Activated CD8-positive, alpha-beta memory T cell treated with anti-CD3 and anti-CD28 coated beads, Interleukin-2, amount 50 U/mL, for 48 hours (primary cell): ENCODE data around the gene NBEA.
"Not testable (repeated sequence)": the region's sequence is repeated elsewhere in the genome, so short reads cannot be mapped to it uniquely, and the experiment has no call there.

Experiments
- DNase-seq: peaks from one replicate; pipeline ENCODE4 v3.0.0-alpha.2; 2020

Gene NBEA

DNA sequence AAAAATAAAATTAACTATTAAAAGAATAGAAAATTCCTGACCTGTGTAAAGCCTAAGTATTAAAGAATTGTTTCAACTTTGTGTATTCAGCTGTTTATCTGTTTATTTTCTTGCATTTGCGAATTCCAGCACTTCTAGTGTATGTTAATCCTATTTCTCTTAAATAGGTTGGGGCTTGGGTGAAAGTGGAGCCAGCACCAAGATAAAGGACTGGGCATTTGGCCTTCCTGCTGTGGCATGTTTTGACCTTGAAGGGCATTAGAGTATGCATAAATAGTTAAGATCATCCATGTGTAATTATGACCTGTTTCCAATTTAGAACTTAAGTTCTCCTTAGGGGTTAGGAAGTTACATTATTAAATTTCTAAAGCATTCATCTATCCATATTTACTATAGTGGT, 151.3 kb downstream of the NBEA start:
- no peak for DNase-seq

DNA sequence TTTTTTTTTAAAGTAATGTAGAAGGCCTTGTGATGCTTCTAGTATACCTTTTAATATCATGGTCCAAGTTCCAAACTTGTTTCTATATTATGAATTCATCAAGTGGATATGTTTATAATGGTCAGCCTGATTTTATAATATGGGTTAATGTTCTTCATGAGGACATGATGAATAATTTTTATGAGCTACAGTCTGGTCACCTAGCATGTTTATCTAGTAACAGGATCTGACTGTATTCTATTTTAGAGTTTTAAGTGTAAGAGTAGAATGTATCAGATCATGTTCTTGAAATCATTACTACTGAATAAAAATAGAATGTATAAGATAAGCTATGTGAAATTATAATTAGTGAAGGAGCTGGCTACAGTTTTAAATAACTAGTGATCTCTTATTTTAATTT, 164.7 kb downstream of the NBEA start:
- not testable (repeated sequence) for DNase-seq

DNA sequence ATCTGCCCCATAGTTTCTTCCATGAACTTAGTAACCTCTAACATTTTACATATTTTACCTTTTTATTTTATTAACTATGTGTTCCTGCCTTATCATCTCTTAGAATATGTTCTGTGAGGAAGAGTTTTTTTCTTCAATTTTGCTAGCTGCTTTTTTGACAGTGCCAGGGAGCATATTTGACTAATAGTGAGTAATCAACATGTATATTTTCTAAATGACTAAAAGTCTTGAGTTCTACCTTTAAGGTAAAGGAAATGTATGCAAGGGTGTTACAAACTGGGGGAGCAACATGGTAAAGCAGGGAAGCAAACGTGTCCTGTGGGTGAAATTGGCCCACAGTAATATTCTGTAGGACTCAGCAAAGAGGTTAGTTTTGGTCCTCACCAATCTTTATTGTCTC, 165.5 kb downstream of the NBEA start:
- no peak for DNase-seq

DNA sequence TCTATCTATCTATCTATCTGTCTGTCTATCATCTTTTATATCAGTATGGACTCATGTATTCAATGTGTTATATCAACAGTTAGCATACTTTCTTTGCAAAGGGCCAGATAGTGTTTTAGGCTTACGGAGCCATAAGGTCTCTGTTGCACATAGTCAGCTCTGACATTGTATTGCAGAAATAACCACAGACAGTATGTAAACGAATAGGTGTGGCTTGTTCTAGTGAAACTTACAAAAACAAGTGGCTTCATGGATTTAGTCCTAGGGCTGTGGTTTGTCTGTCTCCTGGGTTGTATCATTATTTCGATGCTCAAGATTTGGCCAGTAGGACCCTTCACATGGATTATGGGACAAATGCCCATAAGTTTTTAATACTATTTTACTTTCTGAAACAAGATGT, 171.5 kb downstream of the NBEA start:
- DNase-seq: not testable (repeated sequence)

DNA sequence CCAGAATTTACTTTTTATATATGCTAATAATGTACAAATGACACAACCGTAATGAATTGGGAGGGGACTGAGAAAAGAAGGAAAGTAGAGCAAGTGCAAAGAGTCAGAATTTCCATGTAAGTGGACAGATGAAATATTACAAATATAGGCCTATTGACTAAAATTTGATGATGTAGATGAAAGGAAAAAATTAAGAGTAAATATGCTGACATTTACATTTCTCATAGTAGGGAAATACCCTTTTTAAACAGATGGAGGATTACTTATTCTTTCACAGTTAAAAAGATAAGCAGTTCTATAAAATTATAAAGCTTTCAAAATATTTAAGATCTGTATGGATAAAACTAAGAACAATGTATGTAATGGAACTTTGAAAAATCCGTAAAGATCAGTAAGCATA, 185.4 kb downstream of the NBEA start:
- no peak for DNase-seq

DNA sequence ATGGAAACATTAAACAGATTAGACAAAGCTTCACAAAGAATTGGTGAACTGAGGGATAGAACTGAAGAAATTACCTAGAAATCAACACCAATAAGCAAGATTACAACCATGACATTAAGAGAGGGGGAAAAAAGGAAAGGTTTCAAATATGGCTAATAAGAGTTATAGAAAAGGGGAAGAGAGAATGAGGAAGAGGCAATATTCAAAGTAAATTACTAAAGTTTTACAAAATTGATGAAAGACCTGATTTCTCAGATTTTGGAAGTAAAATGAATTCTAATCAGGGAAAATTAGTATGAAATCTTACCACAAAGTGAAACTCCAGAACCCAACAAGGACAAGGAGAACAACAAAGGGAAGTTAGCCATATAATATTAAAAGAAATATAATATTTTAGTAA, 187.4 kb downstream of the NBEA start:
- DNase-seq: no peak

DNA sequence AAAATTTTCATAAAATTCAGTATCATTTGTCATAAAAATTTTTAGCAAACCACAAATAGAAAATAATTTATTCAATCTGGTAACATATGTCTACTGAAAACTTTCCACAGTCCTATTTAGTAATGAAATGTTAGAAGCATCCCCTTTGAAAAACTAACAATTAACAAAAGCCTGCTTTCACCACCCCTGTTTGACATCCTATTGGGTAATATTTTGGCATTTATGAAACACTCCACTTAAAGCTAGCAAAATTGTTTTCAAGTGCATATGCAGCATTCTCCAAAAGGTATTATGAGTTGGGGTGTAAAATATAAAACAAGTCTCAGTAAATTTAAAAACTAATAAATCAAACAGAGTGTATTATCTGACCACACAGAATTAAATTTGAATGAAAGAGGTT, 189.4 kb downstream of the NBEA start:
- DNase-seq: no peak

DNA sequence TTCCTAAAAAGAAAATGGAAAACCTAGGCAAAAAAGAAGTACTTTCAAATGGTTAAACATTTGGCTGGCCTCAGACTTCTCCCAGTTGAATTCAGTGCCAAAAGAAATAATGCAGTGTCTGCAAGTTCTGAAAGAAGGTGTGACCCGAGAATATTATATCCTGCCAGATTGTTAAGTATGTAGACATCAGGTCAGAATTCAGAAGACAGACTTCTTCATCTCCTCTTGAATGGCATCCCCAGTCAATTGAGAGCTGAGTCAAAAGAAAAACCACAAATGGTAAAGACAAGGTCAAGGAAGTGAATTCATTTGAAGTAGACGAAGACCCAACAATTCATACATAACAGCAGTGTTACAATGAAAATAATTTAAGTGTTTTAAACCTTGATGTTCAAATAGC, 194.5 kb downstream of the NBEA start:
- no peak for DNase-seq

DNA sequence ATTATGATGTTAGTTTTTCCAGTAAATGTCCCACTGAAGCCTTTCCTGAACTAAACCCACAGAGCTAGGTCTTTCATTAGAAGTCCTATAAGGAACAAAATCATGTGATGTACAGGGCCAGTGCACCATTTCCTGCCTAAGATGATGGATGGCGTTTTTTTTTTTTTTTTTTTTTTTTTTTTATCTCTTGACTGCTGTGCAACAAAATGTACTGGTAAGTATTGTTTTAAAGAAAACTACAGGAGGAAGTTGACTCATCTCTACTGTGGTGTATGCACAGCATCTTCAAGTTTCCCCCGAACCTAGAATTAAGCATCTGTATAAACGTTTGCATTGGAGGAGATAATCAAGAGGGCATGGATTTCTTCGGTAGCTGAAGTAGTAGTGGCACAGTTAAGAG, 197.5 kb downstream of the NBEA start:
- no peak for DNase-seq

DNA sequence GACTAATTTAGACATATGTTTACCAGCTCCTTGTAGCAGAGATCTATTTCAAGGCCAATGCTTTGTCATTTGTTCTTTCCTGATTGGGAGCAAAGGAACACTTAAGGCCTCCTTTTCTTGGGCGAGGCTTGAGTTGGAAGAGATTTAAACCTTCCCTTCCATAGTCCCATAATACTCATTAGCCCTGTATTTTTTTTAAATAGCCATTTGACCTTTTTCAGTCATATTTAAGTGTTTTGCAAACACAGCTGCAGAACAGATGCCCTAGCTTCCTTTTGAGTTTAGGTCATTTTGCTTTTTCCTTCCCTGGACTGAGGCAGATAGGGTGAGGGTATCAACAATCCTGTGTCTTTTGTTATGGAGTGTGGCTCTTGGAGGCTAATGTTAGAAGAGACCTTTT, 198.3 kb downstream of the NBEA start:
- no peak for DNase-seq

DNA sequence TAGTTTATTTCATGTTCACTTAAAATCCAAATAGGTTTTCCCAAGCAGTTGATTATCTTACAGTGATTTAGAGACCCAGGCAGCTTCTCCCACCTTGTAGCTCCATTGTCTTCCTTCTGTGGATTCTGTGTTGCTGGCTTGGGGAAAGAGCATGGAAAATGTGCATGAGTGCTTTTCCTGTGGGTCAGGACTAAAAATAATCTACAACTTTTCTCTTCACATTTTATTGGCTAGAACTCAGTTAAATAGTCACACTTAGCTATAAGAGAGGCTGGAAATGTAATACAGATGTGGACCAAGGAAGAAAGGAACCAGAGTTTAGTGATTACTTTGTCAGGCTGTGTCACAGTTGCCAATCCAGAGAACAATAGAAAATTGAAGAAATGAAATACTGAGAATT, 198.8 kb downstream of the NBEA start:
- DNase-seq: no peak

DNA sequence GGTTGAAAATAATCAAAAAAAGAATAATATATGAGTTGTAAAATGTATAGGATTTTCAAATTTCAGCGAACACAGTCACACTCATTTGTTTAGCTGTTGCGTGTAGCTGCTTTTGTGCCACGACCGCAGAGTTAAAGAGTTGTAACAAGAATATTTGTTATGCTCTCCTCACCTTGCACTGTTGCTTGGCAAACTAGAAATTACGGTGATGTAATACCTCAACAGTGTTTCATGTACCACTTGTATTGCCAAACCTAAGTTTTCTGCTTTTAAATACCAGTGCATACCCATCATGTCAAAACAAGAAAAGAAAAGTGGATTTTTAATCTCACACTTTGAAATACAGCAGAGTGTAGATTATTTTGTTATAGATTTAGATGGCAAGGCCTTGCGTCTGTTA, 201.1 kb downstream of the NBEA start:
- DNase-seq: no peak

DNA sequence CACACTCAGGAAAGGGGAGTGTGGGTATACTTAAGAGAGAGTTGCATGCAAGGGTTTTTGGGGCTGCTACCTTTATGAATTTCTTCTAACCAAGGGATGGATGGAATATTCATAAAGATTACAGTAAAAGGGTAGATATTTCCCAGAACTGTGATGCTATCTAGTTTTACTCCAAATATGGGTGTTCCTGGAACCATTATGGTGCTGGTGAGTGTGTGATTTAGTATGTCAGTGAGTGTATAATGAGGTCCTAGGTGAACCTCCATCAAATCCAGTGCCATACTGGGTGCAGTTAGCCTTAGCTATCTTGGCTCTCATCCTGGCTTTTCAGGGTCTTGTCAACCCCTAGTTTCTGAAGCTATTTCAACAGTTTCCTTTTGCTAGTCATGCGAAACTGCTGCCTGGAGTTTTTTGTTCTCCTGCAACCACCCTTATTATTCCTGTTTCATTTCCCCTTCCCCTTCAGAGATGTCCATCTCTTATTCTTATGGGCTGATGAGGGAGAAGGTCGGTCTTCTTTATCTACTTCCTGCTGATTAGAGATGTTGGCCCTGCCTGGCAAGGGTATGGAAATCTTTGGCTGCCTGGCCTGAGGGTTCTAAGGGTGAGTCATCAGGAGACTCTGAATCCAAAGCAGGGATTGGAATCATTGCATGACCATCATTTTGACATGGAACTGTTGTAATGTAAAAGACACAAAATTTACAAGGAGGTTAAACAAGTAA, 202.3 kb downstream of the NBEA start:
- no peak for DNase-seq

DNA sequence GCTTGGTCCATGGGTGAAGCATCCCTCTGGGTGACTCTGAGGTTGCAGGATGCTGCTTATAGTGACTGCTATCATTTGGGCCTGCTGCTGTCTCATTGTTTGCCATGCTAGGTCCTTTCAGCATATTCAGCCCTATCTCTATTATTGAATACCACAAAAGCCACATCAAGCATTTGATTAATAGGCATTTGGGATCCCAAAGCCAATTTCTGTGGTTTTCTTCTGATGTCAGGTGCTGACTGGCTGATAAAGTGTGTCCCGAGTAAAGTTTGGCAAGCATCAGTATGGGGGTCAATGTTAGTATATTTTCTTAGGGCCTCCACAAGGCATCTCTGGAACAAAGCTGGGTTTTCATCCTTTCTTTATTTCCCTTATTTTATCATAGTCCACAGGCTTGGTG, 204.6 kb downstream of the NBEA start:
- DNase-seq: no peak

DNA sequence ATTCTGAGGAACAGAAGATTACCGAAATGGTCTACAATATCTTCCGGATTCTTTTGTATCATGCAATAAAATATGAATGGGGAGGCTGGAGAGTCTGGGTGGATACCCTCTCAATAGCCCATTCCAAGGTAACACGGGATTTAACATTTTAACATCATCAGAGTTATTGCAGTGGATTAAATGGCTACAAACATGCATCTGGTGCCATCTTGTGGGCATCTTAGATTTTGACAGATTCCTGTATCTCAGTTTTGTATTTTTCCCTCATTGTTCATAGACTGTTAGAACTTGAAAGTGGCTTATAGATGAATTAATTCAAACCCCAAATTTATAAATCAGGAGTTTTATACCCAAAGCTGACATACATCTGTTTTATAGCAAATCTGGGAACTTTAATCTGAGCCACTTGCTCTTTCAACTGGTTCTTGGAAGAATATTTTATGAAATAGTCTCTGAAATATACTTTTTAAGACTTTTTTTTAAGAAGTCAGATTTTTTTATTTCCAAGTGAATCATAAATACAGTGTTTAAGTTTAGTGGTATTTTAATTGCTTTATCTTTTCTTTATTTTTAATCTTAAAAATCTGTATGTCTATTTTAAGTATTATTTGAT, 215.2 kb downstream of the NBEA start:
- no peak for DNase-seq

DNA sequence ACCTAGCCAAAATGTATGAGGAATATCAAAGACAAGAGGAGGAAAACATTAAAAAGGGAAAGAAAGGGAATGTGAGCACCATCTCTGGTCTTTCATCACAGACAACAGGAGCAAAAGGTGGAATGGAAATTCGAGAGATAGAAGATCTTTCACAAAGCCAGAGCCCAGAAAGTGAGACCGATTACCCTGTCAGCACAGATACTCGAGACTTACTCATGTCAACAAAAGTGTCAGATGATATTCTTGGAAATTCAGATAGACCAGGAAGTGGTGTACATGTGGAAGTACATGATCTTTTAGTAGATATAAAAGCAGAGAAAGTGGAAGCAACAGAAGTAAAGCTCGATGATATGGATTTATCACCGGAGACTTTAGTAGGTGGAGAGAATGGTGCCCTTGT, 217.0 kb downstream of the NBEA start:
- DNase-seq: no peak

DNA sequence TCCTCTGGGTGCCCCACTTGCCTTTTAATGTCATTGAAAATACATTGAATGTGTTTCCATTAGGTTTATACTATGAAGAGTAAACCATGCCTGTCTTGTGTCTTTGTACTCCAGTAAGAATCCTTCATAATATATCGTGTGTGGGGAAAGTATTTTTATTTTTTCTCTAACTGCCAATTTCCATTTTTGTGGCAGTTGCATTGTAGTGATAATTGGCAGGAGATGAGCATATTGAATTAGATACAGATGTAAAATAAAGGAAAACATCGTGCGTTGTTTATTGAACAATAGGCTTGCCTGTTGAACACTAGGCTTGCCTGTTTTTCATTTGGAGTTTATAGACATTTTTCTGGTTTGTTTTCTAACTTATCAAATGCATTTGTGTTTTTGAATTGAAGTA, 218.8 kb downstream of the NBEA start:
- no peak for DNase-seq

DNA sequence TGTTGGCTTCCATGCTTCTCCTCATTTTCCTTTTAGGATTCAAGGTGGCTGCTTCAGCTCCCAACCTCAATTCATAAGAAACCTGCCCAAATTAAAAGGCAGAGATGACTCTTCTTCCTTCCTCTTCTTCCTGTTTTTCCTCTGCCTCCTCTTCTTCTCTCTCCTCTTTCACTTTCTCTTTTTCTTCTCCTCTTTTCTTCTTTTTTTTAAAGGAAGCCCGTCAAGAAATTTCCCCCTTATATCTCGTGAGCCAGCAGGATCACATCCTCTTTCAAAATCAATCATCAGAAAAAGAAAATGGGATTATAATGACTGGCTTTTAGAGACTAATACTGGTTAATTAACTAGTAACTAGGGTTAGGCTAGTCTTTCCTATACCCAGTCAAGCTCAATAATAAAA, 220.3 kb downstream of the NBEA start:
- DNase-seq: no peak

DNA sequence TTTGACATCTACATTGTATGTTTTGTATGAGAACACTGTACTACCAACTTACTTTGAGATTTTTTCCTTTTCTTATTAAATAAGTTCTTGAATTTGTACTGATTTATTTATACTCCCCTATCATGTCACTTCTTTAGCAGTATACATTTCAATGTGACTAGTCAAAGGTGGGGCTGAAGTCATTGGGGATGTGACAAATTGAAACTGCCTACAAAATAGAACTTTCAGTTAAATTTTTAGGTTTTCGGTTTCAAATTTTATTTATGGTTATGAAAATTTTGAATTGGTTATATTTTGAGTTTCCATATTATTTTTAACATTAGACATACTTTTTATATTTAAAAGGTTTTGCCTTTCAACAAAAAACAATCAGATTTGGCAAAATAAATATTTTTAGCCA, 221.6 kb downstream of the NBEA start:
- DNase-seq: no peak

DNA sequence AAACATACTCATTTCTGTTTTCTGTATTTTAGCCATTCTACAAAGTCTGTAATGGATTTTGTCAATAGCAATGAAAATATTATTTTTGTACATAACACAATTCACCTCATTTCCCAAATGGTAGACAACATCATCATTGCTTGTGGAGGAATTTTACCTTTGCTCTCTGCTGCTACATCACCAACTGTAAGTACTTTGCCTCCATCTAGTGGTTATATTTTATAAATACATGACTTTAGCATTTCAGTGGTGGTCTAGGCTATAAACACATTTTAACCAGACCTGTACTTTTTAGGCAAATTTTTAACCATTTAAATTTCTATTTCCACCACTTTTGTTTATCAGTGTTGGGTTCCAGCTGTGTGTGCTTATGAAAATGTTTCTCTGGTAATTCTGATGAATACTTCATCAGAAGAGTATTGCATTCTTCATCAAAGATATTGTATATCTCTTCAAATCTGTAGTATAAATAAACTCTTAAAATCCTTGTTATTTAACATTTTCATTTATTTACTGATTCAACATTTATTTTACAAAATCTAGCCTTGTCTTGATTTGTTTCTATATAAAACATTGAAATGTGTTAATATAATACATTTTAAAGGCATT, 222.4 kb downstream of the NBEA start:
- no peak for DNase-seq

DNA sequence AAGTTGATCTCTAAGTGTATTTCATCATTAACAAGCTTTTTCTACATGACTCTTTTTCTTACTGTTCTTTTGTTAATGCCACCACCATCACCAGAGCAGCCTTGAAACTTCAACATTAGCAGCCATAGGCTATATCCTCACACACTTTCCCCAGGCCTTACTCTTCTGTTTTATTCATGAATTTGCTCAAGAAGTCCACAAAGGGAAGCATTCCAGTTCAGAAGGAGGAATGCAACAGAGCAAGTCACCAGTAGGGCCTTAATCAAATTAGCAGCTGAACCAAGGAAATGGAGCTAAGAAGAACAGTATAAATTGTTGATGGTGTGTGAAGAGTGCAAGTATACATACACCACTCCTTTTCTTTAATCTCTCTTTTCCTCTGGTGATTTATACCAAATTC, 223.1 kb downstream of the NBEA start:
- no peak for DNase-seq

DNA sequence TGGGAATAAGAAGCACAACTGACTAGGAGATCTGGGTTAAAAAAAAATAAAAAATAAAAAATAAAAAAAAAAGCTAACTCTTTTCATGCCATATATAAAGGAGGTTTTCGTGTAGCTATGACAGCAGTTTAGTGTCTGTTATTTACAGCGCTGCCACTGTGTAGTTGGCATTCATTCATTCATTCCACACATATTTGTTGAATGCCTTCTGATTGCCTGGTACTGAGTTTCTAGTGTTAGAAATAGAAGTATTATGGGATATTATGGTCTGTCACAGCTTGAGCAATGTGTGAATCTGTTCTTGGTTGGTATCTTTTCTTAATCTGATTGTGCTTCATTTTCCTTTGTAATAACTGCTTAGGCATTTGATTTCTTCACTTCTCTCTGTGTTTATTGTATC, 237.4 kb downstream of the NBEA start:
- no peak for DNase-seq

DNA sequence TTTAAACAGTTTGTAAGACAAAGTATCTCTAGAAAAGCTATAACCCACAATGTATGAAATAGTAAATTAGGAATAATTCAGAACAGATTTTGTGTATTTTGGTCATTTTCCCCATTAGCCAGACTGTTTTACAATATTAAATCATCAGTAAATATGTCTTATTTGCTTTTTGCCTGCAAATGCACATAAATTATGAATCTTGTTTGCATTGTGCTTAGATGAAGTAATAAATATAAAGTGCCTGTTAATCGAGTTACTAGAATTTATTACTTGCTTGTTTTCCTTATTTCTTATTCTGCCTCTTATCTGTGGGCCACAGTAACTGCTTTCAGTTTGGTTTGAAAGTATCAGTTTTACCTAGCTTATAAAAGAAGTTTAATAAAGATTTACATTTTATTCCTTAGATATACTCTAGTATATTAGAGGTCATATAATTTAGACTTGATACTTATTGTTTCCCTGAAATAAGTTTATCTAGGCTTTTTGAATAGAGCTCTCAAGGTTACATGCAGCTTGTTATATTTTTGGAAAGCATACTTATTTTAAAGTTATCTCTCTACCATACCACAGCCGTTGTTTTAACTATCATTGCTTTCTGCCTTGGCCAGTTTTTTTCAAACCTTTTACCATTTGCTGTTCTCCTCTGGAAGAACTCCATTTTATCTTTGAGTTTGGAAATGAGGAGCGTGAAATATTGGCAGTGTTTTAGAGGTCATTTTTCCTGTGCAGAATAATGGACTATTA, 238.0 kb downstream of the NBEA start:
- DNase-seq: no peak

DNA sequence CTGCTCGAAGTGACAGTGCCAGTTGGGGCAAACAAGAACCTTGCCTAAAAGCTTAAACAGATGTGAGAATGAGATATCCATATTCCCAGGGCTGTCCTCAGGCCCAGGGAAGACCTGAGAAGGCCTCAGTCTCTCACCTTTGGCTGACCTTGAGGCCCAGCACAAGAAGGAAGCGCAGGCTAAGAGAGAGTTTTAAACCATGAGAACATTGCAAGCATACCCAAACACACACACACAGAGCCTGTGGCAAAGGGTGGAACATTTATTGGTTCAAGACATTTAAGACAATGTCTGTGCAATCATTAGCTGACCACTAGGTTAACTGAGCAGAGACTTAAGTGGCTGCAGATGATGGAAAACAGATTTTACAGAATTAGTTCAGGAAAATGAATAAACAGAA, 248.2 kb downstream of the NBEA start:
- no peak for DNase-seq
